Fibroblast of skin of right quadriceps (primary cell): ENCODE measurements around the gene SLC25A45.
"Not testable (repeated sequence)": the region's sequence is repeated elsewhere in the genome, so short reads cannot be mapped to it uniquely, and the experiment has no call there.

ENCODE experiments used
- DNase-seq: peaks from one replicate; pipeline ENCODE4 v3.0.0-alpha.2; 2013

The SLC25A45 gene

GRCh38 chr11:65420979-65421793 lies 38.7 kb upstream of the SLC25A45 start:
- peak; percentile 98 for DNase-seq

GRCh38 chr11:65420506-65420905 lies 38.1 kb upstream of the SLC25A45 start:
- DNase-seq, result no peak

GRCh38 chr11:65419772-65420481 lies 37.5 kb upstream of the SLC25A45 start:
- DNase-seq, result peak; percentile 89

- DNase-seq, result no peak
Observed at GRCh38 chr11:65419460-65419771, 37.0 kb upstream of the SLC25A45 start.

- peak; percentile 94 for DNase-seq
Observed at GRCh38 chr11:65418681-65419459, 36.4 kb upstream of the SLC25A45 start.

- no peak for DNase-seq
Observed at GRCh38 chr11:65418431-65418680, 35.9 kb upstream of the SLC25A45 start.

- DNase-seq, result no peak
Observed at GRCh38 chr11:65417702-65418430, 35.4 kb upstream of the SLC25A45 start.

- no peak for DNase-seq
Observed at GRCh38 chr11:65416841-65417701, 34.6 kb upstream of the SLC25A45 start.

GRCh38 chr11:65416341-65416824 lies 33.9 kb upstream of the SLC25A45 start:
- DNase-seq, result peak; percentile 75

- DNase-seq, result no peak
Observed at GRCh38 chr11:65415499-65416340, 33.3 kb upstream of the SLC25A45 start.

GRCh38 chr11:65414776-65415498 lies 32.5 kb upstream of the SLC25A45 start:
- DNase-seq, result no peak

GRCh38 chr11:65413077-65413664 lies 30.7 kb upstream of the SLC25A45 start:
- DNase-seq, result not testable (repeated sequence)

GRCh38 chr11:65412271-65413076 lies 30.0 kb upstream of the SLC25A45 start:
- DNase-seq, result no peak

GRCh38 chr11:65411681-65412070 lies 29.2 kb upstream of the SLC25A45 start:
- no peak for DNase-seq

- DNase-seq, result no peak
Observed at GRCh38 chr11:65410936-65411680, 28.7 kb upstream of the SLC25A45 start.

GRCh38 chr11:65404638-65405339 lies 22.3 kb upstream of the SLC25A45 start:
- no peak for DNase-seq

- DNase-seq, result no peak
Observed at GRCh38 chr11:65404210-65404609, 21.8 kb upstream of the SLC25A45 start.
